Left renal cortex interstitium (tissue), 4 donors: Measurements from ENCODE around the gene CFHR4. TPM values are rescaled to one million over a fixed set of nuclear protein-coding genes. Genes with fewer than 3 reads are reported as not detected.
"Not testable (repeated sequence)": the region's sequence is repeated elsewhere in the genome, so short reads cannot be mapped to it uniquely, and the experiment has no call there.

Source experiments
- DNase-seq, 4 donors: peaks; one replicate each; pipeline ENCODE4 v3.0.0-alpha.2; 2013; ENCODE audit warnings: low read depth in 4 of 4, low spot score in 2 of 4, missing footprints in 1 of 4
- polyA plus RNA-seq, 4 donors: library from polyadenylated mRNA; unstranded; fragments of 120-200 nt; gene quantifications; one replicate each; pipeline ENCODE4 v1.2.1, GENCODE V29; 2013; ENCODE audit not compliant: insufficient read length in 4 of 4

The CFHR4 gene
- polyA plus RNA-seq, 4 donors = not detected

GRCh38 chr1:196933531-196934189 lies 45.8 kb downstream of the CFHR4 start:
- DNase-seq = no peak

GRCh38 chr1:196941474-196941873 lies 53.6 kb downstream of the CFHR4 start:
- not testable (repeated sequence) for DNase-seq

- DNase-seq = not testable (repeated sequence)
These were observed 55.7 kb downstream of the CFHR4 start, which contains the start of gene CFHR2 for GRCh38 chr1:196943568-196943967. CFHR2 (plus strand) TSS chr1:196943738; CDS start chr1:196943881, 143 bp downstream.

- DNase-seq = no peak
These were observed 64.0 kb downstream of the CFHR4 start for GRCh38 chr1:196951711-196952394.

GRCh38 chr1:196954778-196955177 lies 66.9 kb downstream of the CFHR4 start:
- DNase-seq = no peak

- DNase-seq = no peak
These were observed 68.1 kb downstream of the CFHR4 start for GRCh38 chr1:196955926-196956325.

- DNase-seq = no peak
These were observed 73.0 kb downstream of the CFHR4 start for GRCh38 chr1:196960854-196961253.

Other genes with a start within 250 kb of the CFHR4 start
- gene CFH, start 236.0 kb upstream of the CFHR4 start, polyA plus RNA-seq = 10 to 100 TPM; 20.3 to 49.9 (median 36.4) TPM
- under 1 TPM; 0.20 to 0.69 (median 0.44) TPM for gene CFHR3, start 113.2 kb upstream of the CFHR4 start, polyA plus RNA-seq
- 1 to 10 TPM in 1 of 4 donors, under 1 TPM in 2, not detected in 1; 0.37 to 4.3 (median 0.57) TPM for gene CFHR1, start 68.3 kb upstream of the CFHR4 start, polyA plus RNA-seq
- under 1 TPM in 2 of 4 donors, not detected in 2; 0.19 to 0.81 TPM for gene CFHR2, start 55.7 kb downstream of the CFHR4 start, polyA plus RNA-seq
- gene CFHR5, start 89.5 kb downstream of the CFHR4 start, polyA plus RNA-seq = not detected
- 1 to 10 TPM in 1 of 4 donors, not detected in 3; 1.2 TPM for gene F13B, start 179.2 kb downstream of the CFHR4 start, polyA plus RNA-seq